DMS 273 (cell line): ENCODE data around the gene PPP1R7.
A peak's percentile ranks its signal among the peaks of the same experiment; 100 is the strongest.

ENCODE experiments used
- DNase-seq: peaks from one replicate; lab custom pipeline; 2025; ENCODE audit not compliant: unreplicated experiment; lab: John Stamatoyannopoulos, UW

PPP1R7 gene

GRCh38 chr2:241160318-241160717 lies 10.1 kb downstream of the PPP1R7 start:
- DNase-seq: no peak

- no peak for DNase-seq
Measured at GRCh38 chr2:241161646-241162281, 11.5 kb downstream of the PPP1R7 start.

GRCh38 chr2:241163601-241164118 lies 13.4 kb downstream of the PPP1R7 start:
- no peak for DNase-seq

- DNase-seq: no peak
Measured at GRCh38 chr2:241168366-241168765, 18.1 kb downstream of the PPP1R7 start.

DNA sequence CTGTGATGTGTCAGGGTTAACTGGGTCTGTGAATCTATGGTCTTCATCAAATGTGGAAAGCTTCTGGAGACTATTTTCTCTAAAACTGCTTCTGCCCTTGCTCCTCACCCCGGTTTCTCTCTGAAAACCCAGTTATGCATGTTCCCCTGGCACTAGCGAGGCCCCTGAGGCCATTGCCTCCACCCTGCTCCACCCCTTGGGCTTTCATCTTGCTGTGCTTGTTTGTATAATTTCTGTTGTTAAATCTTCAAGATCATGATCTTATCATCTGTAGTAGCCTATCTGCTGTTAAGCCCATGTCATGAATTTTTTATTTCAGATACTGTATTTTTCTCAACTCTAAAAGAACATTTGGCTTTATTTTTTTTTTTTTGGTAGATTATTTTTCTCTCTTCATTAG lies 23.3 kb downstream of the PPP1R7 start:
- no peak for DNase-seq

- peak; percentile 79 for DNase-seq
Measured at GRCh38 chr2:241177526-241178334, 27.5 kb downstream of the PPP1R7 start.

DNA sequence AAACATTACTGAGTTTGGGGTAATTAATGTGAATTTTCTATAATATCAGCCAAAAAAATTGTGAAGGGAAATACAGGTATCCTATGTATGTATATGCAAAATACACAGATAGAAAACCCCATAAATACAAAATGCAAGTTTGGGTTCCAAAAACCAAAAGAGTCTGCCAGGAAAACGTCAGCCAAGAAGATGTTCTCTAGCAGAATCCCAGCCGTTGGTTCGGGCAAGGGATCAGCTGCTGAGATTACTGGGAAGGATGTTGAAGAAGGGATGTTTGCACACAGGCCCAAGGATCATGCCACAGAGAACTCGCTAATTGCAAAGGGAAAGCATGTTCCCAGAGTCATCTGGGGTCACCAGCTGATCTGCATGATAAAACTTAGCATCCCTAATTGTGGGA lies 28.7 kb downstream of the PPP1R7 start:
- no peak for DNase-seq

DNA sequence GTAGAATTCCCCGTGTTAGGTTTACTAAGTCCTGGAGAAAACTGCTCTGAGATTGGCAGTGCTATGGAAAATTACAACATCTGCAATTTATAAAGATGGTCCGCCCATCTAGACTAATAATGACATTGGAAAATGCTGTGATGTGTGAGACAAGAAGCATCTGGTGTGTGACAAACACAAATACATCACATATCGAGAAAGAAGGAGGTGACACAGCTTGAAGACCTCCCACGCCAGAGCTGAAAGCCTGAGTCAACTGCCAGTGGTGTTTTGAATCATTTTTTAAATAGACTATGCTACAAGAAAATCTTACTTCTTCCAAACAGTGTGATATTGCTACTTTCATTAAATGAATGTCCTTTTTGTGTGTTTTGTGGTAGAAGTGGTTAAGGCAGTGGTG lies 29.6 kb downstream of the PPP1R7 start:
- DNase-seq: no peak

GRCh38 chr2:241180495-241180894 lies 30.2 kb downstream of the PPP1R7 start:
- no peak for DNase-seq

GRCh38 chr2:241182126-241182525 lies 31.9 kb downstream of the PPP1R7 start:
- no peak for DNase-seq

GRCh38 chr2:241182531-241183133 lies 32.4 kb downstream of the PPP1R7 start:
- no peak for DNase-seq

DNA sequence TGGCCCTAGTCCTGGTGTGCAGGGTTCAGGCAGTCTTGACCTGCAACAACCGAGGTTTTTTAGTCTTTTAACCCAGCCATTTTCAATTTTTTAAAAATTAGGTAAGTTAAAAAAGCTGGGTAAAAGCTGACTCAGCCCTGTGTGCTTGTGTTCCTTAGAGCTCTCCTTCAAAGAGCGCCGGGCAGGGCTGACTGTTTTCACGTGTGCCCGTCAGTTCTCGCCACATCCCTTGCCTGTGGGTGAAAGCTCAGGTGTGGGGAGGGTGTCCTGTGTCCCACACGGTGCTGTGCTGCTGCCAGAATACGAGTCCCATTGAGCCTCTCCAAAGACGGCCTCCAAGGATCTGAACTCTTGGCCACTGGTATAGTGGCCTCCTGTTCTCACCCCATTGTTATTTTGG lies 33.0 kb downstream of the PPP1R7 start:
- DNase-seq: no peak

DNA sequence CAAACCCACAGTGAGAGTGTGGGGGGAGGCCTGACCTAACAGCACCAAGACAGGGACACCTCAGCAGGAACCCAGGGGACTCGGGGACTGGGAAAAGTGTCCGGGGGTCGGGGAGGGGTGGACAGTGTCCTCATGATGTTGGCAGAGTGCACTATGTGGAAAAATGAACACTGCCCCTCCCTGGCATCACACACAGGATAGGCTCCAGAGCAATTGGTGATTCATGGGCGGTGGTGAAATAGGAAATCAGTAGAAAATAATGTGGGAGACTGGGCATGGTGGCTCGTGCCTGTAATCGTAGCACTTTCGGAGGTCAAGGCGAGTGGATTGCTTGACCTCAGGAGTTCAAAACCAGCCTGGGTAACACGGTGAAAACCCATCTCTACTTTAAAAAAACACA lies 34.6 kb downstream of the PPP1R7 start:
- no peak for DNase-seq

GRCh38 chr2:241185961-241186360 lies 35.7 kb downstream of the PPP1R7 start:
- no peak for DNase-seq

DNA sequence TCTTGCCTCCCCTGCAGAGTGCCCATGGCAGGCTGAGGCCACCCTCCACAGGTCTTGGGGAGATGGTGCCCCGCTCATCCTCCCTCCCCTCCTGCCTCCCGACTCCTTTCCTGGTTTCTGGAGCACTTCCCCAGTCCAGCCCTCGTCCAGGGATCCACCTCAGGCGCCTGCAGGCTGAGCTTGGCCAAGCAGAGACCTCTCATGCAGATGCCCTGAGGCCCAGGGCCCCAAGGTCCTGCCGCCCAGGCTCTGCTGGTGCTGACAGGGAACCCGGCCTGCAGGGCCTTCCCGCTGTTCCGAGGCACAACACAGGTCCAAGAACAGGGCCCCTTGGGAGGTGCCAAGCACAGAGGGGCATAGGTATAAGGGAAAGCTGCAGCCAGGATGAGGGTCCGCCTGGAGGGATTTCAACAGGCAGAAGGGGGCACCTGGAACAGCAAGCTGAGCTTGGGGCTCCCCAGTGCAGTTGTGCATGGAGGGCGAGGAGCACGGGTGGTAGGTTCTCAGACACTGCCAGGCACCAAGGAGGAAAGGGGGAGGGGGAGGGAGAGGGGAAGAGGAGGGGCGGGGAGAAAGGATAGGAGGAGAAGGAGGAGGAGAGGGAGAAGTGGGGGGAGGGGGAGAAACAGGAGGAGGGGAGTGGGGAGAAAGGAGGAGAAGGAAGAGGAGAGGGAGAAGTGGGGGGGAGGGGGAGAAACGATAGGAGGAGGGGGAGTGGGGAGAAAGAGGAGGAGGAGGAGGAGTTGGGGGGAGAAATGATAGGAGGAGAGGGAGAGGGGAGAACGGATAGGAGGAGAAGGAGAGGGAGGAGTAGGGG lies 37.0 kb downstream of the PPP1R7 start:
- no peak for DNase-seq

DNA sequence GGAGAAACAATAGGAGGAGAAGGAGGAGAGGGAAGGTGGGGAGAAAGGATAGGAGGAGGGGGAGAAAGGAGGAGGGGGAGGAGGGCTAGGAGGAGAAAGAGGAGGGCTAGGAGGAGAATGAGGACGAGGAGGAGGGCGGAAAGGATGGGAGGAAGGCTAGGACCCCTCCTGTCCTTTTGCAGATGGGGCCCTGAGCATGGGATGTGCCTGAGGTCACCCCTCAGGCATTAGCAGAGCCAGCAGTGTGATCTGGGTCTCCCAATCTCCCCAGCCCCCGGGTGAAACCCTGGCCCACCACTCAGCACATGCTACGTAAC lies 37.6 kb downstream of the PPP1R7 start:
- no peak for DNase-seq

DNA sequence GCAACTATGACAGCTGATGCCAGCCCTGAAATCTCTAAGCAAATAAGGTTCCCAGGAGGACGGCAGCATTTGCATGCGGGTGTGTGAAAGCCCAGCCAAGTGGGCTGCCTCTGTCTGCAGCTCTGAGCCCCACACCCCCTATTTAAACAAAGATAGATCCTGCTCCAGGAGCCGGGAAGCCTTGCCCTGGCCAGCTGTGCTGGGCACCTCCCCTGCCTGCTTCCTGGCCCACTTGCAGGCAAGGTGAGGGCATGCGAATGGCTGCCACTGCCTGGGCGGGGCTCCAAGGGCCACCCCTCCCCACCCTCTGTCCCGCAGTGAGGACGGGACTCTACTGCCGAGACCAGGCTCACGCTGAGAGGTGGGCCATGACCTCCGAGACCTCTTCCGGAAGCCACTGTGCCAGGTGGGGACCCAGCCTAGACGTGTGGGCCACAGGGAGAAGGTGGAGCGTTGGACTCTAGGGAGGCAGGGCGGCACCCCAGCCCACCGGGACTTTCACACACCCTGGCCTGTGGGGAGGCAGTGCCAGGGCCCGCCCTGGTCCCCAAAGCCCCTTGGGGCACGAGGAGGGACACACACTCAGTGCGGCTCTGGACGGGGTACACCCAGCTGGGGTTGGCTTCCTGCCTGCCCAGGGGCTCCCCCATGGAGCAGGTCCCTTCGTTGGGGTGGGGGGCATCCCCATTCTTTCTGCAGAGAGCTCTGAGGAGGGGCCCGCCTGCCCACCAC lies 38.3 kb downstream of the PPP1R7 start, which contains the start of gene ANO7:
TSS of gene ANO7 (plus strand) at position 317 of the 732 bp plus-strand sequence. CDS start 1,387 bp downstream, outside the sequence.
- peak; percentile 28 for DNase-seq

- DNase-seq: no peak
Measured at GRCh38 chr2:241189093-241189855, 39.0 kb downstream of the PPP1R7 start.

- DNase-seq: no peak
Measured at GRCh38 chr2:241189856-241190201, 39.6 kb downstream of the PPP1R7 start.
